Ecto neural progenitor cell (in vitro differentiated cells): ENCODE results near the gene SMARCA2.

Experiments
- DNase-seq: peaks from one replicate; pipeline ENCODE4 v3.0.0-alpha.2; 2018; ENCODE audit warnings: low spot score

Gene SMARCA2

DNA sequence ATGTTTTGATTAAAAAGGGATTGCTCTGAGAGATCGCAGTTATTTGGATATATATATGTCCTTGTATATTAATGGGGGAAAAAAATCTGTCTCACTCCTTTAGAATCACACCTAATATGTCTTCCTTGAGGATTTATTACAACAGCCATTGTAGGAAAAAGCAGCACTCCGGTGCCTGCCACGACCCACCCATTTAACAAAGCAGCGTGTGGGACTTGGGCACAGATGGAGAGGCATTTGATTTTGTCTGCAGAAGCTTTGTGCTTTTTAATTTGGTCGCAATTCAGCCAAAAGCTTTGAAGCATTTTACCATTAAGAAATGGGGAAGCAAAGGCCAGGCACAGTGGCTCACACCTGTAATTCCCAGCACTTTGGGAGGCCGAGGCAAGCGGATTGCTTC lies 159.2 kb downstream of the SMARCA2 start:
- DNase-seq, result no peak

DNA sequence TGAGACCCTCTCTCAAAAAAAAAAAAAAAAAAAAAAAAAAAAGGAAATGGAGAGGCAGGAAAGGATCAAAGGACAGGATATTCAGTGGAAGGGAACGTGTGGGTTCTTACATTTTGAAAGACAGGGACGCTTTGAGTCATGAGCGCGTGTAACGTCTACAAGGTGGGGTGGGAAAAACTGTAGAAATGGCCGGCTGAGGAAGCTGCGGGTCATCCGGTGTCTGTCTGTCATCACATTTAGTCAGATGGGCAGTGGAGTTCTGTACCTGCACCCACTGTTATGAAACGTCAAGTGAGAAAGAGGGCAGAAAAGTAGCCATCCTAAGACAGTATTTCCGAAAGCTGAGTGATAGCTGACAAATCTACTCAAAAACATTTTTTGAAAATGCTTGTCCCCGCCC lies 159.8 kb downstream of the SMARCA2 start:
- no peak for DNase-seq

DNA sequence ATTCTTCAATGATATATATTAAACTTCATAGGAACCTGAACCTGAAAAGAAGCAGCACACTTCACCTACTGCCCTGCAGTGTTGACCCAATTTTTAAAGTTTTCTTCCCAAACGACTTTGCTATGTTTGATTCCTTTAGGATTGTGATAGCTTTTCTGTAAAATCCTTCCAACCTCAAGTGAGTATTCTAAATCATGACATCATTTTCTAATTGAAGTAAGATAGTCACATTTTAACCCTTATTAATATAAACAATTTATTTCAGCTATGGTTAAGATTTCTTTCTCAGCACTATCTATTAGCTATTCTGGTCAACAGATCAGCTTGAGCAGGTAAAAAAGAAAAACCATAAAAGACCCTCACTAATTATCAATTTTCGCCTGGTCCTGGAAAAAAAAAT lies 162.0 kb downstream of the SMARCA2 start:
- no peak for DNase-seq

DNA sequence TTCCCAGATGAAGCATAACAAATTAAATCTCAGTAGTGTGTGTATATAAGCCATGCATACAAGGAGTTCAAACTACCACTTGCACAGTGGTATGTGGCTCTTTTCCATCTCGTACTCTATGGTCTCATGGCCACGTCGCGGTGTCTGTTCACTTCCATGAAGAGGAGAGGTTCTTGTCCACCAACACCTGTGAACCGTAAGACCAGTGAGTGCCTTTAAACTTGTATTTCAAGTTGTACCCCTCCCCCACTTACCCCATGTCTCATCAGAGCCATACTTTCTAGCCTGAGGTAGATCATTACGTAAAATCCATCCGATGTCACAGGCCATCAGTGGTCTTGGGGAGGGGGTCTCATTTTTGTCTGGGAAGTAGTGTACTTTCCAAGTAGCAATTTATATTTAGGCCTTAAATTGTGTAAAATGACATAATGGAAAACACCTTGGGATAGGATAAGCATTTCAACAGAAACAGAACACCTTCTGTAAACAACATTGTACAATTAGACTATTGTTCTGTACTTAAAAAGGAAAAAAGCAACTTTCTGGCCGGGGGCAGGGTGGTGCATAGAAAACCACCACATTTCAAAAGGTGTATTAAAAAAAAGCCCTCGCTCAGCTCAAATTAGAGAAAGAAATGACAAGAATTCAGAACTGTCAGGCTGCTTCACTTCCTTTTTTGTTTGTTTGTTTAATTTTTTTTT lies 163.0 kb downstream of the SMARCA2 start:
- DNase-seq, result no peak

DNA sequence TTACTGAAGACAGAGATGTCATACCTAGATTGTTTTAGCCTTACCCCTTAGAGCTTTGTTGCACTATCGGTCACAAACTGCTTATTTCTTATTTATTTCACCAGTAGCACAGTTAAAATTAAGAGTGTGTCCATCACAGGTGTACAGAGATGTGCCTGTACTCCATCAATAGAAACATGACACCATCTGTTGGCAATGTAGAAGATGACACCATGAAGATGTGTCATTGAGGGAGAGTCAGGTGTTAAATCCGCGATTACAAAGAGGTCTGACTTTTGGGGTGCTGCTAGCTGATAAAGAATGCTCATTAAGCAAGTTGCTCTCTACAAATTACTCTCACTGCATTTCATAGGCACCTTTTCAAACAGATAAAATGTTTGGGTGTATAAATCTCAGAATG lies 164.4 kb downstream of the SMARCA2 start:
- DNase-seq, result no peak

DNA sequence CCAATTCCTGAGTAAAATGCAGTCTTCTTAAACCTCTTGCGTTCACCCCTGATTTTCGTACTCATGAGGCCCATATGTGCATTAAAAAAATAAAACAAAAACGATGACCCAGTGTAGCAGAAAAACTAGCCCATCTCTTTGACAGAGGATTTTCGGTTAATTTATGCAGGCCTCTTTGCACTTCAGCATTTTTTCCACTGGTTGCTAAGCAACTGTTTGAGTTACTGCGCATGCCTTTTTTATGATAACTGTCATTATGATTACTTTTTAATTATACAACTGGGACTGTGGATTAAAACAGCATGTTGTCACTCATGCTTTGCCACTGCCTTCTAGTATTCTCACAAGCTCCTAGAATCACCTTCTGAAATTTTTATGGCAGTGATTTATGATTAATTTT lies 165.0 kb downstream of the SMARCA2 start:
- DNase-seq, result no peak

DNA sequence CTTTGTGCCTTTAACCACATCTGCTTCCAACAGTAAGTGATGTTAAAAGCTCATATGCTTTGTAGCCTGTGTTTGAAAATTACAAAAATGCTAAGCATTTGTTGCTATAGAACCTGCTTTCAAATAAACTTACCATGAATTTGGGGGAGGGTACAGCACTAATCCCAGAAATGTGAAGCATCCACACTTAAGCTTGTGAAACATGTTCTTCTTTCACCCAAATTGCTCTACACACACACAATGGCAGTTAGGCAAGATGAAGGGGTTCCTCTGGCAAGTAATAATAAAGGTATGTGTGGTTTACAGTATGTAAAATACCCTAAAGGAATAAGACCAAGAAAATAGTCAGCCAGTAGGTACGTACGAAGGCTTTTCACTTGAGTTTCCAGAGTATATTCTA lies 165.6 kb downstream of the SMARCA2 start:
- no peak for DNase-seq

DNA sequence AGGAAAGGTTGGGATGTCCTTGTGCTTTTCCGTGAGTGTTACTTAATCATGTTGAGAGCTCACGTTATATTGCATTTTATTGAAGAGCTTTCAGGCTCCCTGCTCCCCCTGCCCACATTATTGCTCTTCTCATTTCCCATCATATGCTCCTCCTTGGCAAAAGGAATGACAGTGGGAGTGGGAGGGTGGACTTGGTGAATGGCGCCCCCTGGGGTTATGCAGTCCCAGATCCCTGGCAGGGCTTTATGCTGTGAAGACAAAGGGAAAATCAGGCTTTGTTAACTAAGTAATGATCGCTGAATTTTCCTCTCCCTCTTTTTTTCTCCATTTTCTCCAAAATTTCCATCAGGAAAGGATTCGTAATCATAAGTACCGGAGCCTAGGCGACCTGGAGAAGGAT lies 166.6 kb downstream of the SMARCA2 start:
- DNase-seq, result peak; percentile 58

DNA sequence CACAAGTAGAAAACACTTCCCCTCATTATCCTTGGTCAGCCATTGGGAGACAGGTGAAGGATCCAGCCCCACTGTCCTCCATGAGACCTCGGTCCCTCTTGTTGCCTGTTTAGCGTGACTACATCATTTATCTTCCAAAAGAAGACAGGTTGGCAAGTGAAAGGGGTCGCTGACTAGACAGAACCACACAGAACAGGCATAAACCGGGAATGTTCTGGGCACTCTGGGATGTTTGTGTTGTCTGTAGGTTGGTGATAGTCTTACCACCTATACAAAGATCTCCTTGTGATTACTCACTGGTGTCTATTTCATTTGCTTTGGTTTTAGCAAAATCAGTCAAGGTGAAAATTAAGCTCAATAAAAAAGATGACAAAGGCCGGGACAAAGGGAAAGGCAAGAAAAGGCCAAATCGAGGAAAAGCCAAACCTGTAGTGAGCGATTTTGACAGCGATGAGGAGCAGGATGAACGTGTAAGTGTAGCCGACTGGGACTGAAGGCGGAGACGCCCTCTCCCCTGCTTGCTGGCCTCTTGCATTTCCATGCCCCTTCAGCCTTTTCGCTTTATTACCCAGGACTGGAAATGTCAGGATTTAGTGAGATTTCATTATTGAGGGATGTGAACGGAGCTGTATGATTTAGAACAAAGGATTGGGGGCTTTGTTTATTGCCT lies 175.9 kb downstream of the SMARCA2 start:
- no peak for DNase-seq

DNA sequence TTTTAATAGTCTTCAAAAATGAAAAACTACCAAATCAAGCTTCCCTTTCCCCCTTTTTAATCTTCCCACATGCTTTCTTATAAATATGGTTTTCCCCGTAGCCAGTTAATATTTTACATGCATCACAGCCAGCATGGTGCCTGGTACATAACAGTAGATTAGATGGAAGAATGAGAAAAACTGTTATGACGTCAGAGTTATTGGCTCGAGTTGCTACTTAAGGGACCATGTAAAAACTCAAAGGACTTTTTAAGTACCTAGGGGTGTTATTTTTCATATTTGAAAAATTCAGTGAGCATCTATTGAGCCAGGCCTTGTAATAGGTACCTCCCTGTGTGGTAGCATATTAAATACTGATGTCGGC lies 176.4 kb downstream of the SMARCA2 start:
- no peak for DNase-seq

DNA sequence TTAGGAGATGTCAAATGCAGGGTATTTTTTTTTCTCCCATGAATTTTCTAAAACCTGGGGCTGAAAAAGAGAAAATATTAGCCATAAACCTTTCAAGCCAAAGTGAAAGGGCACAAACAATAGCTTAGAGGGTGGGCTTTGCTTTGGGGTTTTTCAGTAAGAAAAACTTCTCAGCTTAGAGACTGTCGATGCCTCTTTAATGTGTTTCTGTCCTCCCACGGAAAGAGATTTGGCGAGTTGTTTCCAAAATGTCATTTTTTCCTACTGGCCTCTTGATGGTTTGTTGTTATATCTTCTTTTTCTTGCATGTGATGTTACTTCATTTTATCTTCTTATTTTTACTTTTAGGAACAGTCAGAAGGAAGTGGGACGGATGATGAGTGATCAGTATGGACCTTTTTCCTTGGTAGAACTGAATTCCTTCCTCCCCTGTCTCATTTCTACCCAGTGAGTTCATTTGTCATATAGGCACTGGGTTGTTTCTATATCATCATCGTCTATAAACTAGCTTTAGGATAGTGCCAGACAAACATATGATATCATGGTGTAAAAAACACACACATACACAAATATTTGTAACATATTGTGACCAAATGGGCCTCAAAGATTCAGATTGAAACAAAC lies 177.3 kb downstream of the SMARCA2 start:
- no peak for DNase-seq

DNA sequence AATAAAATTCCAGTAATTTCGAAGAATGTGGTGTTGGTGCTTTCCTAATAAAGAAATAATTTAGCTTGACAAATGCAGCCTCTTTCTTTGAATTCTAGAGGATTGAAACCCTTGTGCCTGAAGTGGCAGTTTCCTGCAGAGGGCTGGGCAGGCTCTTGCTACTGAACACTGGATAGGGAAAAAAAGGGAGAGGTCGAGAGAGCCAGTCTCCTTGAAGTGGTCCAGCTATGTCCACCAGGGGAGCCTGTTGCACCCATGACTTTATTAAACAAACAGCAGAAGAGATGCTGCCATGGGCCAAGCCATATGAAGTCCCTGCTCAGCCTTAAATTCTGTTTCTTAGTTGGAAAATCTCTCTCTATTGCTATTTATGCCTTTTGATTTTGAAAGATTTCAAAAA lies 178.4 kb downstream of the SMARCA2 start:
- DNase-seq, result no peak

DNA sequence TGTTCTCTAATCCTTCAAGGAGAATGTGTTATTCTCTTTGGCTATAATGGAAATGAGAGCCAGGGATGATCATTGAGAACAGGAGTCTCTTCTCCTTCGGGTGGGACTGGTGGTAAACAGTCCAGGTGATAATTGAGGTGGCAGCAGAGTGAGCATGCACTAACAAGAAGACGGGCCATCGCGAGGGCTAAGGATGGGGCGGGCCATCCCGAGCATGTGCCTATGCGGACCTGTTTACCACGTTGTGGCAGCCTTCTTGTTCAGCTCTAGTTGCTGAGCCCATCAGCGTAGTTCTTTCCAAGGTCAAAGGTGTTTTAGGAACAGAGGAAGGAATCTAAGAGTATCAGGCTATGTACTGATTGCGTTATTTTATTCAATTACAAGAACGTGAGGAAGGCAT lies 180.1 kb downstream of the SMARCA2 start:
- no peak for DNase-seq

DNA sequence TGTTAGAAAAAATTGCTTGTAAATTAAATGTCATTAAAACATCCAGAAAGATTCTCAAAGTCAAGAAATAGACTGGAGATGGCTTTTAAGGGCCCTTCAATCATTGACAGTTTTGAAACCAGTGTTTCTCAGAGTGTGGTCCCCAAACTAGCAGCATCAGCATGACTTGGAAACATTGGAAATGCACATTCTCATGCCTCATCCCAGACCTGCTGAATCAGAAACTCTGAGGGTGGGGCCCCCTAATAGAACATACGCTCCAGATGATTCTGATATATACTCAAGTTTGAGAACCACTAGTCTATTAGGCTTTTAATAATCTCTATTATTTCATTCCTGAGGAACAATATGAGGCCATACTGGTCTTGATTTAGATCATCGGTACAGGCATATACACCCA lies 181.6 kb downstream of the SMARCA2 start:
- no peak for DNase-seq

DNA sequence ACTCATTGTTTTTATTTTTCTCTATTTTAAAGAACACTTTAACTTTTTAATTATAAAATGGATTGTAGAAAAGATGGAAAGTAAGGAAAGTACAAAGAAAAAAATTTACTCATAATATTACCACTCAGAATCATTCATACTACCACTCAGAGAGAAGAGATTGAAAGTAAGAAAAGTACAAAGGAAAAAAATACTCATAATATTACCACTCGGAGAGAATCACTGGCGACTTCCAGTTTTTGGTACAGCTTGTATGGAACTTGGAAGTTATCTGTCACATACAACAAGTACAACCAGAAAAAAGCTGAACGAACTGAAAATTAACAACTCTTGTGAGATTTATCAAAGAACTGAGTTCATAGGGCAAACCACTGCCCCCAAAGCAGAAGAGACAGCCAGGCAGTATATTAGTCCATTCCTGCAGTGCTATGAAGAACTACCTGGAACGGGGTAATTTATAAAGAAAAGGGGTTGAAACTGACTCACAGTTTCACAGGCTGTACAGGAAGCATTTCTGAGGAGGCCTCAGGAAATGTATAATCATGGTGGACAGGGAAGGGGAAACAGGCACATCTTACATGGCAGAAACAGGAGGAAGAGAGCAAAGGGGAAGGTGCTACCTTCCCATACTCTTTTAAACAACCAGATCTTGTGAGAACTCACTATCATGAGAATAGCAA lies 183.9 kb downstream of the SMARCA2 start:
- DNase-seq, result no peak

DNA sequence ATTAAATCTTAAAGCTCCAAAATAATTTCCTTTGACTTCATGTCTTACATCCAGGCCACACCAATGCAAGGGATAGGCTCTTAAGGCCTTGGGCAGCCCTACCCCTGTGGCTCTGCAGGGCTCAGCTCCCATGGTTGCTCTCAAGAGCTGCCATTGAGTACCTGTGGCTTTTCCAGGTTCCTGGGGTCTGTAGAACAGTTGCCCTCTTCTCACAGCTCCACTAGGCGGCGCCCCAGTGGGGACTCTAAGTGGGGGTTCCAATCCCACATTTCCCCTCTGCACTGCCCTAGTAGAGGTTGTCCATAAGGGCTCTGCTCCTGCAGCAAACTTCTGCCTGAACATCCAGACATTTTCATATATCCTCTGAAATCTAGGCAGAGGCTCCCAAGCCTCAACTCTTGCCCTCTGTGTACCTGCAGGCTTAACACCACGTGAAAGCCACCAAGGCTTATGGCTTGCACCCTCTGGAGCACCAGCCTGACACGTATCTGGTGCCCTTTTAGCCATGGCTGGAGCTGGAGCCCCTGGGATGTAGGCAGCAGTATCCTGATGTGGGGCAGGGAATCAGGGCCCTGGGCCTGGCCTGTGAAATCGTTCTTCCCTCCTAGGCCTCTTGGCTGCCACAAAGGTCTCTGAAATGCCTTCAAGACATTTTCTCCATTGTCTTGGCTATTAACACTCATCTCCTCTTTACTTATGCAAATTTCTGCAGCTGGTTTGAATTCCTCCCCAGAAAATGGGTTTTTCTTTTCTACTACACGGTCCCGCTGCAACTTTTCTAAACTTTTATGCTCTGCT lies 185.1 kb downstream of the SMARCA2 start:
- DNase-seq, result no peak

DNA sequence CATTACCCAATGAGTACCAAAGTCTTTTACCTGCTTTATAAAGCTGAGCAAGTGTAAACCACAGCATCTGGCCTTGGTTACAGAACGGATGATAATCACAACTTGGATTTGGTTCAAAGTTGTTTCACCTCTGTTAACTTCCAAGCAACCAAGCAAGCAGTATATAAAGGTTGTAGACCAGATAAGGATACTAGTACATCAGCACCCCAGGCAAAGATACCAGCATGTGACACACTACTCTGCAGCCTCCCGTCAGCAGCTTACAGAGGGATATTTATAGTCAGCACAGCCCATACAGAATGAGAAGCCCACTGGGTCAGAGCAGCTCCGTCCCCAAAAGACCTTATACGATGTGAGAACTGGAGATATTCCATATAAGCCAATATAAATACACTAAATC lies 193.3 kb downstream of the SMARCA2 start:
- no peak for DNase-seq

DNA sequence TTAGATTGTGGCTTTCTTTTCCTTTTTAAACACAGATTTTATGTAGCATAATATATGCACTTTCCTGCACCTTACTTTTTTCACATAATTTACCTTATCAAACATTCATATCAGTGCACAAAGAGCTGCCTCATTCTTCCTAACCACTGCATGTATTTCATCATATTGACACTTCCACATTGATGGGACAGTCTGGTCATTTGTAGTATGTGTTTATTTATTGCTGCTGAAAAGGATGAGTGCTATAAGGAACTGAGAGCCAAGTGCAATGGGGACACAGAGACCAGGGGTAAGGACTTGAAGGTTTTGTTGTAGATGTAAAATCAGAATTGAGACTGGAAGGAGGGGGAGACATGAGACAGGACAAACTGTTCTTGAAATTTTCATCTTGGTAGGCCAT lies 193.8 kb downstream of the SMARCA2 start:
- DNase-seq, result no peak

DNA sequence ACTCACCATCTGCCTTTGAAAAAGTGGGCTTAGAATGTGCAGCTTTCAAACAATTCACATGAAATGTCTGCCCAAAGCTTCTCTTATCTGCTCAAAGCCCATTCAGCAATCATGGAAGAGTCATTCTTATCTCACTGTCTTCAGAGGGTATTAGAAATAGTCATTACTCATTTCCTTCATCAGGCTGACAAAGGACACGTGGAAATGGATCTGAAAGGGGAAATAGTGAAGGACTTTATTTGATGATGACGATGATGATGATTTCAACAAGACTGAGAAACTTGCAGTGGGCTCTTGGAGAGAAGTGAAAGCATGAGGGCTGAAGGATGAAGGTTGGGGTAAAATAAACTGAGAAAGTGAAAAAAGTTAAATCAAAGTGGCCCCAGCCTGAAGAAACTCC lies 194.3 kb downstream of the SMARCA2 start:
- DNase-seq, result no peak

DNA sequence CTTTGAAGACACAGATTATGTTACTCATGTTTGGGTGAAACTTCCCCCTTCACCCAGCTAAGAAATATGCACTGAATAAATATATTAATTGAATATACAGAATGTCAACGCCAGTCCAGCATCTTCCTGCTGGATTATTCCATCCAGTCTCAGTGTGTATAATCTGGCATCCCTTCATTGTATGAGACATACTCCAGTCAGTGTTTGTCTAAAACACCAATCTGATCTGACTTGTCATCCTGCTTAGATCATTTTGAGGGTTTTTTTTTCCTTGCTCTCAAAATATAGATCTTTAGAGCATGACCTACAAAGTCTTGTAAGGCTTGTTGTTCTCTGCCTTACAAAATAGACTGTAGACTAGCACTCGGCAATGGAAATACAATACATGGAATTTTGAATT lies 195.1 kb downstream of the SMARCA2 start:
- DNase-seq, result no peak

DNA sequence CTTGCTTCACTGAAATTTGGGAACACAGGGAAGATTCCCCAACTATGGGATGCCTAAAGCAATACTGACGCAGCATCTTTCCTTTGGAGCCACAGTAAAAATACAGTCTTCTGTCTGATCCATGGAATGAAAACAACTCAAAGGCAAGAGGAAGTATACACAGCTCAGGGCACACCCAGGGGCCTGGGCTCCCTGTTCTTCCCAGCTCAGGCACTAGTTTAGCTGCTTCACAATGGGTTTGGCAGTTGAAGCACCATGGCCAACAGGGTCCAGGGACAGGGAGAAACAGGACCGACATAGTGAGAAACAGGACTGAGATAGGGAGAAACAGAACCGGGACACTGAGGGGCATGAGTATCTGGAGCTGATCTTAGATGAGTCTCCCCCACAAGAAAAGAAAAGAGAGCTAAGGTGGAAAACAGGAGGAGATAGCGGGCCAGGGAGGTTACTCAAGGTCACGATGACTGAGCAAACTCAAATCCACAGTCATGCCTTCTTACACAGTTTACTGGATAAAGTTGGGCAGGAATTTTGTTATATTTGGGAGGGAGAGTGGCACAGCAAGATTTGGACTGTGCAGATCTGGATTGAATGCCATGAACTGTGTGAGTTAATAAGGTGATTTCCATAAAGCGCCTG lies 198.8 kb downstream of the SMARCA2 start:
- DNase-seq, result no peak

DNA sequence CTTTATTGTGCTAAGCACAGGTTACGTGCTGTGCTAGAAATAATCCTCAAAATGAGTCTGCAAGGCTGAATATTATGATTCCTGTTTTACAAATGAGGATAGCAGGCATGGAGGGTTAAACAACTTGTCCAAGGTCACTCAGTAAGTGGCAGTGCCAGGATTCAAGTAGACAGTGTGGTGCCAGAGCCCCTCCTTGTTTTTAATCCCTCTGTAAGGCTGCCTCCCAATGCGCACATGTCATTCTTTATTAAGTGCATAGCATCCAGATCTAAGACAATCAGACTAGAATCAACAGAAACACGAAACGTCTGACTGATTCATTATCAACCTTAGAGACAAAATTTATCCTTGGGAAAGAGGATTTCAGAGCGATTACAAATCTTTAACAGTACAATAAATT lies 199.6 kb downstream of the SMARCA2 start:
- DNase-seq, result no peak
